Measurements from ENCODE around the gene CRAMP1.
A peak's percentile ranks its signal among the peaks of the same experiment; 100 is the strongest.
"Not testable (repeated sequence)": the region's sequence is repeated elsewhere in the genome, so short reads cannot be mapped to it uniquely, and the experiment has no call there.

Gene CRAMP1

DNA sequence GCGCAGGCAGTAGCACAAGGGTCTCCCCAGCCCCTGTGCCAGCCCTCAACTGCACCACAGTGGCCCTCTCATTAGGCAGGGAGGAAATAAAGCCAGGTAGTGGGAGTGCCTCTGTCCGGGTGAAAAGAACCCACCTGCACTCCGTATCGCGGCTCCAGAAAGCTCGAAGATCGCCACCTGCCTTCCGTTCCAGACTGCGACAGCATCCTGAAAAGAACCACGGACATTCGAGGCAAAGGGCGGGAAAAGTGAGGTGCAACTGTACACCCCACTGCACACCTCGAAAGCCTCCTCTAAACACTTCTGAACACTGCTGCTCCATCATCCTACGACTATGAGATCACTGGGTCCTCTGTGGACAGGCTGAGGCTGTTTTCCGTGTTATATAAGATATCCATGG, 29.0 kb upstream of the CRAMP1 start:
- no peak overlapping the region for H3K27ac Mint-ChIP-seq
- no peaks in the 10 kb centered on the region for H3K4me1 Mint-ChIP-seq (ENCODE audit: low read depth)
- DNase-seq, result no peak
- H3K36me3 Mint-ChIP-seq (ENCODE audit: low read depth), result peaks cover 4% of the 10 kb centered on the region
- H3K9me3 Mint-ChIP-seq, result no peaks in the 10 kb centered on the region
- no peaks in the 10 kb centered on the region for H3K27me3 Mint-ChIP-seq
- no peak overlapping the region for H3K4me3 Mint-ChIP-seq

DNA sequence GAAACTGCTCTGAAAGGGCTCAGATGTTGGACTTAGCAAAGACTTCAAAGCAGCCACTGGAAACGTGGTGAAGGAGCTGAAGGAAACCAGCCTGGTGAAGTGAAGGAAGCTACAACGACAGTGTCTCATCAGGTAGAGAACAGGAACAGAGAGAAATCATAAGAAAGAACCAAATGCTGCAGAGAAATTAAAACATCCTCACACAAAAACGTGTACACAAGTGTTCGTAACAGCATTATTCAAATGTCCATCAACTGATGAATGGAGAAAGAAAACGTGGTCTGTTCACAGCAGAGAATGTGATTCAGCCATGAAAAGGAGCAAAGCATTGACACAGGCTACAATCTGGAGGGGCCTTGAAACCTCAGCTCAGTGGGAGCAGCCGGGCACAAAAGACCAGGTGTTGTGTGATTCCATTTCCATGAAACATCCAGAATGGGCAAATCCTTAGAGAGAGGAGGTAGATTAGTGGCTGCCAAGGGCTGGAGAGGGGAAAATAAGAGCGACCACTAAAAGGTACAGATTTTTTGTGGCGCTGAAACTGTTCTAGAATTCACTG, 27.2 kb upstream of the CRAMP1 start:
- no peaks in the 10 kb centered on the region for H3K4me1 Mint-ChIP-seq (ENCODE audit: low read depth)
- H3K36me3 Mint-ChIP-seq (ENCODE audit: low read depth), result peaks cover 4% of the 10 kb centered on the region
- no peaks in the 10 kb centered on the region for H3K9me3 Mint-ChIP-seq
- H3K4me3 Mint-ChIP-seq, result no peak overlapping the region
- H3K27me3 Mint-ChIP-seq, result no peaks in the 10 kb centered on the region
- no peak for DNase-seq
- no peak overlapping the region for H3K27ac Mint-ChIP-seq

DNA sequence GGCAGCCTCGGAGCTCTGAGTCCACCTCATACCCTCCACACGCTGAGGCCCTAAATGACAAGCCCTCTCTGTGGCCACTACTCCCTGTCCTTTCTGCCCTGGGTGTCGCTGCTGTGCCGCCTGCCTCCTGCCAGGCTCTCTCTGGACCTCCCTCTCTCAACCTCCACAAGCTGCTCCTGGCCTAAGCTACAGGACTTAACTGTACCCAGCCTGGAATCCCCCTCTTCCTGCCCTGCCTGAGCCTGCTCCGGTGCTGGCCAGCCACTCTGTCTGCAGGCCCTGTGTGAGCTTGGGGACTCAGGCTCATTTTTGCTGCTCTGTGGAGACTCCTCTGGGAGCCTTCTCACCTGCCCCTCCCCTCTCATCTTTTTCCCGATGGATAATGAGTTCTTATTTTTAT, 21.8 kb upstream of the CRAMP1 start:
- H3K4me3 Mint-ChIP-seq, result no peak overlapping the region
- H3K27ac Mint-ChIP-seq, result no peak overlapping the region
- no peaks in the 10 kb centered on the region for H3K36me3 Mint-ChIP-seq (ENCODE audit: low read depth)
- H3K9me3 Mint-ChIP-seq, result no peaks in the 10 kb centered on the region
- no peaks in the 10 kb centered on the region for H3K27me3 Mint-ChIP-seq
- no peak for DNase-seq
- no peaks in the 10 kb centered on the region for H3K4me1 Mint-ChIP-seq (ENCODE audit: low read depth)

DNA sequence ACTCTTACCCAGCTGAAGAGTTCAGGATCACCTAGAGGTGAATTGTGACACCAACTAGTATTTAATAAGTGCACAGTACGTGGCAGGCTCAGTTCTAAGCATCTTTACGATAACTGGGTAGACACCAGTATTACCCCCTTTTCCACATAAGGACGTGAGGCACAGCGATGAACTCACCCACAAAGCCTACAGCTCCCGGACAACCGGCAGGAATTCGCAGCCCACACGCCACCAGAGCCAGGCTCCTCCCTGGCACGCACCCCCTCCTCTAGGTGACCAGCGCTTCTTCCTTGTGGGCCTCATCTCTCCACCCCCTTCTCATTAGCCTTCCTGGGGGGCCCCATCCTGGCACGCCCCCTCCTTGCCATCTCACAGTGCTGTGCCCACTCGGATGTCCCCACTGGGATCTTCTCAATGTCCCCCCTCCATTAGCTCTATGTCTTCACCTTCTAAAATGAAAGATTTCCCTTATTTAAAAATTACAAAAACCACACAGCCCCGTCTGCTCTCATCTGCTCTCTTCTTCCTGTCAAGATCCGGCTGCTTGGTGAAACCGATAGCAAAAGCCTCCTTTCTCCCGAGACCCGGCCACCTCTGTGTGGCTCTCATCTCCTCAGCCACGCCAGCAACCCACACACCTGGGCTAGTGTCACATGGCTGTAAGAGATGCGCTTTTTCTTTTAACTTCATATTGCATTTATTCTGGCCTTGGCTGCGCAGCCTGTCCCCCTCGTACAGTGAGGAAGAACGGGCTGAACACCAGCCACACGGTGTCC, 21.0 kb upstream of the CRAMP1 start:
- no peak for DNase-seq
- no peaks in the 10 kb centered on the region for H3K36me3 Mint-ChIP-seq (ENCODE audit: low read depth)
- H3K9me3 Mint-ChIP-seq, result no peaks in the 10 kb centered on the region
- H3K27me3 Mint-ChIP-seq, result no peaks in the 10 kb centered on the region
- no peak overlapping the region for H3K27ac Mint-ChIP-seq
- no peaks in the 10 kb centered on the region for H3K4me1 Mint-ChIP-seq (ENCODE audit: low read depth)
- H3K4me3 Mint-ChIP-seq, result no peak overlapping the region

DNA sequence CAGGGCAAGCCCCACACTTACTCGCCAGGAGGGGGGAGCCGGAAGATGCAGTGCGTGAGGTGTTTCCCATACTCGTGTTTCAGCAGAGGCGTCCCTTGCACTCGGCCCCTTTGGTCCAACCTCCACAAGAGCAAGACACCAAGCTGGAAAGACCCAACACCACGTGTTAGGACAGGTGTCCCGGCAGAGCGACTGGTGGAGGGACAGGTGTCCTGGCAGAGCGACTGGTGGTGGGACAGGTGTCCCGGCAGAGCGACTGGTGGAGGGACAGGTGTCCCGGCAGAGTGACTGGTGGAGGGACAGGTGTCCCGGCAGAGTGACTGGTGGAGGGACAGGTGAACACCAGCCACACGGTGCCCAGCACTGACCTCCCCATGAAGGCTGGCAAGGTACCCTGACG, 19.7 kb upstream of the CRAMP1 start:
- no peaks in the 10 kb centered on the region for H3K9me3 Mint-ChIP-seq
- H3K36me3 Mint-ChIP-seq (ENCODE audit: low read depth), result no peaks in the 10 kb centered on the region
- no peak for DNase-seq
- H3K4me1 Mint-ChIP-seq (ENCODE audit: low read depth), result no peaks in the 10 kb centered on the region
- no peaks in the 10 kb centered on the region for H3K27me3 Mint-ChIP-seq
- no peak overlapping the region for H3K27ac Mint-ChIP-seq
- no peak overlapping the region for H3K4me3 Mint-ChIP-seq

DNA sequence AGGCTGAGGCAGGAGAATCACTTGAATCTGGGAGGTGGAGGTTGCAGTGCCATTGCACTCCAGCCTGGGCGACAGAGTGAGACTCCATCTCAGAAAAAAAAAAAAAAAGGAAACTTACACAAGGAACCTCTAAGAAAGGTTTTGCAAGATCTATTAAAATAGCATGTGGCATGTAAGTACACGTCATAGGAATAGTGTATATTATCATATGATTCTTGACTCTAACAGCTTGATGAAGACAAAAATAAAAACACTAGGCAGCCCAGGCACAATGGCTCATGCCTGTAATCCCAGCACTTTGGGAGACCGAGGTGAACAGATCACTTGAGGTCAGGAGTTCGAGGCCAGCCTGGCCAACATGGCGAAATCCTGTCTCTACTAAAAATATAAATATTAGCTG, 16.6 kb upstream of the CRAMP1 start:
- not testable (repeated sequence) for H3K36me3 Mint-ChIP-seq (ENCODE audit: low read depth); H3K4me3 Mint-ChIP-seq; H3K27me3 Mint-ChIP-seq; H3K4me1 Mint-ChIP-seq (ENCODE audit: low read depth); H3K9me3 Mint-ChIP-seq; H3K27ac Mint-ChIP-seq; DNase-seq

DNA sequence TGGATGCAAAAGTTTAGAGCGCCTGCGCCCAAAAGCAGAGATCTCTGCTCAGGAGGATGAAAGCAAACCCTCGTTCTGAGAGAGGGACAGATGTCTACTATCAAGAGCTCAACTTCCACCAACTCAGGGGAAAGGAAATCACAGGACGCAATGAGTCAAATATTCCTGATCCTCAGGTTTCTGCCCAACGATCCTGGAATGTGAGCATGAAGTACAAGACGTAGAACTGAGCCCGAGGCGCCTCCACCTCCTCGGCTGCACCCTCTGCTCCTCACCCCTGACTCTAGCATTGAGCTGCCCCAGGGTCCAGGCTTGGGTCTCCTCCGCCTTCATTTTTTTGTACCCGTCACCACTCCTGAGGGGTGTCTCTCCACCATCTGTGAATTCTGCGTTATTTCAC, 15.6 kb upstream of the CRAMP1 start:
- no peak for DNase-seq
- no peaks in the 10 kb centered on the region for H3K36me3 Mint-ChIP-seq (ENCODE audit: low read depth)
- no peaks in the 10 kb centered on the region for H3K9me3 Mint-ChIP-seq
- no peaks in the 10 kb centered on the region for H3K4me1 Mint-ChIP-seq (ENCODE audit: low read depth)
- H3K27ac Mint-ChIP-seq, result no peak overlapping the region
- H3K27me3 Mint-ChIP-seq, result no peaks in the 10 kb centered on the region
- no peak overlapping the region for H3K4me3 Mint-ChIP-seq

DNA sequence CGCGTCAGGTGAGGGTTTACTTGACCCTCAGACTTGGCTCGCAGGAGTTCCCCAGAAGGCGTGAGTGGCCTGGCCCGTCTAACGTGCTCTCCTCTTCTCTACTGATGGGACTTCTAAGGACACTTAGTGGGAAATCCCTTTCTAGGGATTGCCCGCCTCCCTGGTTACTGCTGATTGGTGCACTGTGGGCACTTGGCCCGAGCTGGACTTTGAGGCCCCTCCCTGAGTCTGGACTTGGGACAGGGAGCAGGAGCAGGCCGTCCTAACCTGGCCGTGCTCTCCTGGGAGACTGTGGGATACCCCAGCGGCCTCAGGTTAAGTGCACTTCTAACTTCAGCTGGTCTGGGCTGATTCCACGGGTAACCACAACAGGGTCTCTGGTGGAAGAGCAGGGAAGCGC, 15.0 kb upstream of the CRAMP1 start:
- no peaks in the 10 kb centered on the region for H3K36me3 Mint-ChIP-seq (ENCODE audit: low read depth)
- H3K27ac Mint-ChIP-seq, result no peak overlapping the region
- no peaks in the 10 kb centered on the region for H3K27me3 Mint-ChIP-seq
- no peaks in the 10 kb centered on the region for H3K4me1 Mint-ChIP-seq (ENCODE audit: low read depth)
- DNase-seq, result no peak
- no peaks in the 10 kb centered on the region for H3K9me3 Mint-ChIP-seq
- H3K4me3 Mint-ChIP-seq, result no peak overlapping the region

DNA sequence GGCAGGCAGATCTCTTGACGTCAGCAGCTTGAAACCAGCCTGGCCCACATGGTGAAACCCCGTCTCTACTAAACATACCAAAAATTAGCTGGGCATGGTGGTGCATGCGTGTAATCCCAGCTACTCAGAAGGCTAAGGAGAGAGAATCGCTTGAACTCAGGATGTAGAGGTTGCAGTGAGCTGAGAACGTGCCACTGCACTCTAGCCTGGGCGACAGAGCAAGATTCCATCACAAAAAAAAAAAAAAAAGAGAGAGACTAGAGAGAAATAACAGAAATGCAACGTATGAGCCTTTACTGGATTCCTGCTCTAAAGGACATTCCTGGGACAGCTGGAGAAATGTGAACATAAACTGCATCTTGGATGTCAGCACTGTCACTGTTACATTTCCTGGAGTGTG, 11.1 kb upstream of the CRAMP1 start:
- H3K9me3 Mint-ChIP-seq, result no peaks in the 10 kb centered on the region
- no peaks in the 10 kb centered on the region for H3K27me3 Mint-ChIP-seq
- H3K36me3 Mint-ChIP-seq (ENCODE audit: low read depth), result peaks cover 3% of the 10 kb centered on the region
- H3K27ac Mint-ChIP-seq, result no peak overlapping the region
- no peak overlapping the region for H3K4me3 Mint-ChIP-seq
- DNase-seq, result no peak
- H3K4me1 Mint-ChIP-seq (ENCODE audit: low read depth), result no peaks in the 10 kb centered on the region

DNA sequence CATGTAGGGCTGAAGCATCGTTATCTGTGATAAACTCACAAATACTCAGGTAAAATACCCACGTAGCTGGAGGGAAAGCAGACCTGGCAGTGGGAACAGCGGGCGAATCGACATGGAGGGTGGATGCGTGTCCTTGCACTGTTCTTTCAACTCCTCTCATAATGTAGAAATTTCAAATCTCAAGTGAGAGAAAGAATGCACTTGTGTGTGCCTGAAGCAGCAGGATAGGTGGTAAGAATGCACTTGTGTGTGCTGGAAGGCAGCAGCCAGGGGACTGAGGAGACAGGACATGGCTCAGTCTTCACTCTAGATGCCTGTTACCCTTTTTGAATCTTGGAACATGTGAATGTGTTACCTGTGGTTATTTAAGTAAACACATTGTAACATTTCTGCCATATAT, 10.7 kb upstream of the CRAMP1 start:
- Mint-ChIP-seq H3K4me3 (no peak overlapping the region), H3K9me3 (no peaks in the 10 kb centered on the region), H3K27ac (no peak overlapping the region), H3K27me3 (no peaks in the 10 kb centered on the region), H3K36me3 (ENCODE audit: low read depth) (peaks cover 3% of the 10 kb centered on the region), H3K4me1 (ENCODE audit: low read depth) (no peaks in the 10 kb centered on the region)
- DNase-seq, result no peak

DNA sequence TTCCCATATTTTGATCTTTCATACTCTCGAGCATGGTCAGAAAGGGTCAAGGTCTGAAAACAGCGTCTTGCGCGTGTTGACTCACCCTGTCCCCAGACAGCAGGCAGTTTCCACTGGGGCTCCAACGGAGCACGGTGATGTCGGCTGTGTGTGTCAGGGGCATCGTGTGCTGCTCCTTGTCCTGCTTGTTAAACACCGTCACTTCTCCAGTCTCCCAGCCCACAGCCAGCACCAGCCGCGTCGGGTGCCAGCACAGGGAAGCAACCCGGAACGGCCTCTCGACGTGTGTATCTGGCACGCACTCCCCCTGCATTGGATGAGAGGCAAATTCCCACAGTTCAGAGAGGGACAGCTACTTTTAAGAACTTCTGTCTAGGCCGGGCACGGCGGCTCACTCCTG, 9.9 kb upstream of the CRAMP1 start:
- H3K27ac Mint-ChIP-seq, result no peak overlapping the region
- DNase-seq, result no peak
- H3K4me1 Mint-ChIP-seq (ENCODE audit: low read depth), result no peaks in the 10 kb centered on the region
- H3K36me3 Mint-ChIP-seq (ENCODE audit: low read depth), result peaks cover 6% of the 10 kb centered on the region
- H3K4me3 Mint-ChIP-seq, result no peak overlapping the region
- no peaks in the 10 kb centered on the region for H3K27me3 Mint-ChIP-seq
- no peaks in the 10 kb centered on the region for H3K9me3 Mint-ChIP-seq

DNA sequence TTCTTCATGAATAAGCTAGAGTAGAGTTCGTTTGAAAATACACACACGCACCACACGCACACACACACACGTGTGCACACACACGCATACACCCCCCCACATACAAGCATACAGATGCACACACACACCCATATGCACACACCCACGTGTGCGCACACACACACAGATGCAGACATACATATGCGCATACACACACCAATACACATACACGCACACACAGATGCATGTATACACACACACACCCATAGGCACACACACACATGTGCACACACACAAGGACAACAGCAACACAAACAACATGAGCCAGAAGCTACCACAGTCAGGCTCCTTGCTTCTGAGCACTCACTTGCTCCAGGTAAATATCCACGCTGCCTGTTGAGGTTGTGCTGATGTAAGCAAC, 5.4 kb upstream of the CRAMP1 start:
- Mint-ChIP-seq H3K27ac (no peak overlapping the region), H3K36me3 (ENCODE audit: low read depth) (peaks cover 7% of the 10 kb centered on the region), H3K9me3 (no peaks in the 10 kb centered on the region), H3K4me3 (no peak overlapping the region), H3K4me1 (ENCODE audit: low read depth) (peaks cover 19% of the 10 kb centered on the region), H3K27me3 (no peaks in the 10 kb centered on the region)
- no peak for DNase-seq

DNA sequence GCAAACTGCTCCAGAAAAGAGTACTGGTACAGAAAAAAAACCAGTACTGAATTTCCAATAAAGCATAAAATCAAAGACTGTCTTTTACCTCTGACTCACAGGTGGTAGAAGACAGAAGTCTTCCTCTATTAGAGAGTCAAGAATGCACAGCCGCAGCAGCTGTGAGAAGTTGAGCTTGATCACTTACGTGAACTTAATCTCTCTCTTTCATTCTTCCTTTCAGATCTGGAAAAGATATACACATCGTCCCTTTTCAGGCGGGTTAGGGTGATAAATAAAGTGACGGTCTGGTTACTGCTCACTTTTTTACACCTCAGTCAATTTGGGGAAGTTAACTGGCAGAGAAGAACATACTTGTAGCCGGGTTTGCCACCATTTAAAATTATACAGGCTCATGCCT, 4.2 kb upstream of the CRAMP1 start:
- no peak overlapping the region for H3K27ac Mint-ChIP-seq

DNA sequence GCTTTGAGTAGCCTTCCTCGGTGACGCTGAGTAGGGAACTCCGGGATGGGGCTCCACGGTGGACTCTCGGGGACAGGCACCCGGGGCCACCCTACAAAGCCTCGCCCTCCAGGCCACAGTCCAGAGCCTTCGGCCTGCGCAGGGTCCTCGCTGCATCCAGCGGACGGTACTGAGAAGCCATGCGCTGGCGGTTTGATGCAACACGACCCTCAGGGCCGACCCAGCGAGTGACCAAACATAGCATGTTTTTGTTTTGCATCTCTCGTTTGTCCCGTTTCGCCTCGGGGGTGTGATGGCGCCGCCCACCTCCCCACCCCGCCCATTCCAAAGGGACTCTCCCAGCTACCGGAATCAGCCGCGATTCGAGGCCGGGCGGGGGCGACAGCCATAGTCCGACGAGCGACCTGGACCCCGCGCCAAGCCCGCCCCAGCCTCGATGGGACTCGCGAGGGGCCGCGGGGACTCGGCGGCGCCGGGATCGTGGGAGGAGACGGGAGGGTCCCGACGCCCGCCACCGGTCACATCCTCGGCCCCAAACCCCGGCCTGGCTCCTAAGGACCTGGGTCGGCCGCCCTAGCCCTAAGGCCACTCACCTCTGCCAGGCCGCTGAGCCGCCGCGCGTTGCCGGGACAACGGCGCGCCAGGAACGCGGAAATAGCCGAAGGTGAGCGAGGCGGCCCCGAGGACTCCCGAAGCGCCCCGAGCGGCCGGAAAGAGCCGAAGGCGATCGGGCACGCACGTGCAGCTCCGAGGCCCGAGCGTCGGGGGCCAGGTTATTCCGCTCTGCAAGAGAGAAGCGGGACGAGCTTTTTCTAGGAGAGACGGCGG, 1.9 kb upstream of the CRAMP1 start:
- peak; percentile 96 for DNase-seq
- H3K9me3 Mint-ChIP-seq, result no peaks in the 10 kb centered on the region
- peaks cover 26% of the 10 kb centered on the region for H3K36me3 Mint-ChIP-seq (ENCODE audit: low read depth)
- H3K27me3 Mint-ChIP-seq, result peaks cover 4% of the 10 kb centered on the region
- H3K4me3 Mint-ChIP-seq, result peak overlapping the region; percentile 83
- peak overlapping the region; percentile 99 for H3K27ac Mint-ChIP-seq
- peaks cover 34% of the 10 kb centered on the region for H3K4me1 Mint-ChIP-seq (ENCODE audit: low read depth)

More for the DNA sequence above, 4.2 kb upstream of the CRAMP1 start:
- Mint-ChIP-seq H3K4me3 (no peak overlapping the region), H3K36me3 (ENCODE audit: low read depth) (peaks cover 12% of the 10 kb centered on the region), H3K4me1 (ENCODE audit: low read depth) (peaks cover 22% of the 10 kb centered on the region), H3K27me3 (no peaks in the 10 kb centered on the region), H3K9me3 (no peaks in the 10 kb centered on the region)
- no peak for DNase-seq

Measured in activated T-cell treated with anti-CD3 and anti-CD28 coated beads, Interleukin-2, amount 50 U/mL, for 24 hours (primary cell).